OCI-M2 (cell line): Measurements from ENCODE around the gene HMGN5.

Experiments
- DNase-seq: peaks from one replicate; lab custom pipeline; 2025; ENCODE audit not compliant: unreplicated experiment; lab: John Stamatoyannopoulos, UW

The HMGN5 gene

DNA sequence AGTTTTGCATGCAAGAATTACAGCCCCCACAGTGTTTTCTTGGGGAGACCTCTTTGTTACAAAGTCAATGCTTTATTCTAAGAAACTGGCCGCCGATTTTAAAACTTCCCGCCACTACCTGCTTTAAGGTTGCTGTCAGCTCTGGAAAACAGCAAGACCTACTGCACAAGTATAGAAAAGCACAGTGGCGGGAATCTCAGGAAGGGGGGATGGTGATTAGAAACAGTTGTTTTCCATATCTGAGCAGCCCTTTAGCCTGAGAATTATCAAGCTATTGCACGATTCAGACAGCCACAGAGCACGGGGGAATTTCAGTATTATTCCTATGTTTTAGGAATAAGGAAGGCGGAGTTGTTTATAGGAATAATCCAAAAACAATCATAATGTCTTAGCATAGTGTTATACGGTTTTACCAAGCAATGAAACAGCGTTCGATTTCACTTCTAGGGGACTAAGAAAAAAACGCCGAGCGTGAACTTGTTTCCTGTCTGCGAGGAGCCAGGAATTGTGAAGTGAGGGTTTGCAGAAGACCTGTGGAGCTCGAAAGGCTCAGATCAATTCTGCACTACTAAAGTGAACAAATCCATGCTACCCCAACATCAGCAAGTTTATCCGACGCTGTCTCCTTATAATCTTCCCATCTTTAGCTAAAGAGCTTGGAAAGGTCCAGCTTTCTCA is 81.3 kb downstream of the HMGN5 start:
- DNase-seq, result no peak

DNA sequence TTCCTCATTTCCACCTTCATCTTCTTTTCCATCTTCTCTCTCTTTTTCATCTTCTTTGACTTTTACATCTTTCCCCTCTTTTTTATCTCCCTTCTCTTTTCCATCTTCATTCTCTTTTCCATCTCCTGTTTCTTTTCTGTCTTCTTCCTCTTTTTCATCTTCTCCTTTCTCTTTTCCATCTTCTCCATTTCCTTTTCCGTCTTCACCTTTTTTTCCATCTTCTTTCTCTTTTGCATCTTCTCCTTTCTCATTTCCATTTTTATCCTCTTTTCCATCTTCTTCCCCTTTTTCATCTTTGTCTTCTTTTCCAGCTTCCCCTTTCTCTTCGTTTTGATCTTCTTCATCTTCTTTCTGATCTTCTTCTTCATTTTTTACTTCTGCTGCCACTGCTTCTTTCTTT is 87.0 kb downstream of the HMGN5 start:
- DNase-seq, result no peak

DNA sequence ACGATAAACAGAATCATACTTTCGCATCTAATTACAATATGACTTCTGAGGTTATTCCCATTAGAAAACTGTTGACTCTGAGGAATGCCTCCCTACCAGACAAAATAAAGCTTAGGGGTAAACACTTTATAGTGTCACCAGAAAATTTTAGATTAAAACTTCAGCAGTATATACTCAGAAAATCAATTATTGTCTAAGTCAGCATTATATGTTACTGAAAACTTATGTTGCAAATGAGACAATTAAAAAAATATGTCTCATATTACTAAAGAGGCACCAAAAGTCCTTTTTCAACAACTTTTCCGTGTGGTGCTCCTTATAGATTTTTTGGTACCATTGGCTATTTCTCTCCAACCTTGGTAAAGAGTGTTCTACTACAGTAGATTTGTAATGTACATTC is 91.4 kb downstream of the HMGN5 start:
- DNase-seq, result no peak

DNA sequence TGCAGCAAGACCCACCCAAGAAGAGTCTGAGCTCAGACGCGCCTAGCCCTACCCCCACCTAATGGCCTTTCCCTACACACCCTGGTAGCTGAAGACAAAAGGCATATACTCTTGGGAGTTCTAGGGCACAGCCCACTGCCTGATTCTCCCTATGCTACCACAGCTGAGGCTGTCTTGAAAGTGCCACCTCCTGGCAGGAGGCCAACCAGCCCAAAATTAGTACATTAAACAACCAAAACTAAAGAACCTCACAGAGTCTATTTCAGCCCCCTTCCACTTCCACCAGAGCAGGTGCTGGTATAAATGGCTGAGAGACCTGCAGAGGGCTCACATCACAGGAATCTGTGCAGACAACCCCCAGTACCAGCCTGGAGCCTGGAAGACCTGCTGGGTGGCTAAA is 119.1 kb downstream of the HMGN5 start:
- no peak for DNase-seq
